HepG2 (cell line): Measurements from ENCODE around the gene ARHGEF4. TPM values are rescaled to one million over a fixed set of nuclear protein-coding genes. Genes with fewer than 3 reads are reported as not detected.

Source experiments
- ATAC-seq: fragments of 200-7000 bp; cut with Tn5 transposase; 3 replicates; pipeline ENCODE4 v1.9.1; 2020; ENCODE audit warnings: mild to moderate bottlenecking, moderate library complexity
- BruUV-seq: library from RNA; stranded (reverse); fragments of 400-500 nt; replicated peaks from 2 replicates; lab custom pipeline; 2021; lab: Mats Ljungman, UMichigan
- CTCF ChIA-PET: fragments of 300-600 bp; formaldehyde crosslinking; extraction: SDS; loops from one replicate; lab custom pipeline; 2021; ENCODE audit warnings: low total read pairs, inconsistent platforms, low intra/inter-chr PET ratio; lab: Yijun Ruan, JAX
- POLR2A ChIA-PET: fragments of 350-600 bp; sonication (Branson Sonifier 250); formaldehyde crosslinking; loops from one replicate; lab custom pipeline; 2020; ENCODE audit warnings: antibody characterized with exemption, inconsistent platforms; lab: Yijun Ruan, JAX
- DNase-seq: peaks from one replicate; pipeline ENCODE4 v3.0.0-alpha.2; 2015; ENCODE audit warnings: low spot score
- FAIRE-seq: peaks from 3 replicates; lab custom pipeline; 2011; peaks lifted over from hg19 to GRCh38; lab: Jason Lieb, UNC
- H2AFZ ChIP-seq: one replicate; pipeline ENCODE4 v1.6.1; 2011; ENCODE audit warnings: low read length, inconsistent platforms
- H3K27ac ChIP-seq: fragments of 300-600 bp; 3 replicates; pipeline ENCODE4 v1.8.0; 2011; ENCODE audit warnings: mixed run types, mild to moderate bottlenecking, mixed read lengths, low read length, inconsistent platforms; ENCODE audit not compliant: insufficient read depth; ENCODE audit errors: extremely low read length
- H3K27me3 ChIP-seq, 2 experiments: fragments of 200-600 bp in 1 of 2; 2 replicates in 1 of 2; 3 replicates in 1 of 2; pipeline versions ENCODE4 v1.6.0 to v1.8.0; 2011; ENCODE audit warnings: low read length in 2 of 2, mild to moderate bottlenecking in 2 of 2, moderate library complexity in 2 of 2, inconsistent platforms in 1 of 2; ENCODE audit not compliant: insufficient read depth in 2 of 2, control insufficient read depth in 1 of 2
- H3K36me3 ChIP-seq, 2 experiments: fragments of 200-600 bp in 1 of 2; replicated peaks in 1 of 2; 2 replicates in 1 of 2; 3 replicates in 1 of 2; pipeline versions ENCODE4 v1.5.1 to v1.8.0; 2011; ENCODE audit warnings: low read length in 2 of 2, inconsistent platforms in 1 of 2; ENCODE audit not compliant: insufficient read depth in 2 of 2, control insufficient read depth in 1 of 2
- H3K4me1 ChIP-seq: 2 replicates; pipeline ENCODE4 v1.5.1; 2012; ENCODE audit warnings: low read length, inconsistent platforms; ENCODE audit not compliant: insufficient read depth
- H3K4me2 ChIP-seq: 2 replicates; pipeline ENCODE4 v1.6.0; 2011; ENCODE audit warnings: low read depth, low read length, inconsistent platforms
- H3K4me3 ChIP-seq, 3 experiments: fragments of 200-600 bp in 1 of 3; sonication (generic), shearing (Covaris generic) in 1 of 3; replicated peaks in 1 of 3; 2 replicates each; pipeline ENCODE4 v1.5.1; 2011 to 2016; ENCODE audit warnings: low read length in 3 of 3, inconsistent platforms in 2 of 3, low read depth in 2 of 3, mild to moderate bottlenecking in 2 of 3, control low read depth in 1 of 3, mixed read lengths in 1 of 3; ENCODE audit not compliant: insufficient read depth in 1 of 3
- H3K79me2 ChIP-seq: one replicate; pipeline ENCODE4 v1.6.1; 2011; ENCODE audit warnings: low read length, inconsistent platforms; ENCODE audit not compliant: insufficient read depth
- H3K9ac ChIP-seq: 2 replicates; pipeline ENCODE4 v1.6.0; 2011; ENCODE audit warnings: mild to moderate bottlenecking, low read depth, low read length, inconsistent platforms; ENCODE audit not compliant: insufficient read depth
- H3K9me3 ChIP-seq: 2 replicates; pipeline ENCODE4 v1.5.1; 2012; ENCODE audit warnings: mild to moderate bottlenecking, low read length
- H4K20me1 ChIP-seq: 2 replicates; pipeline ENCODE4 v1.6.0; 2011; ENCODE audit warnings: inconsistent platforms, mild to moderate bottlenecking, low read length, moderate library complexity; ENCODE audit not compliant: insufficient read depth
- ETS1 ChIP-seq: sonication (generic); formaldehyde crosslinking; IDR thresholded peaks from 2 replicates; pipeline ENCODE4 v1.4.0; 2020; ENCODE audit warnings: missing genetic modification reagents
- FOXA3 ChIP-seq: IDR thresholded peaks from 2 replicates; pipeline ENCODE4 v1.6.1; 2016; ENCODE audit warnings: missing genetic modification reagents, missing compliant biosample characterization
- GZF1 ChIP-seq: sonication (generic); formaldehyde crosslinking; IDR thresholded peaks from 2 replicates; pipeline ENCODE4 v1.5.1; 2020; ENCODE audit warnings: mild to moderate bottlenecking, missing genetic modification reagents
- HNF4A ChIP-seq: sonication (generic); formaldehyde crosslinking; IDR thresholded peaks from 2 replicates; pipeline ENCODE4 v1.4.0; 2020; ENCODE audit warnings: missing genetic modification reagents
- HNRNPUL1 ChIP-seq: fragments of 200-400 bp; formaldehyde crosslinking; IDR thresholded peaks from 2 replicates; pipeline ENCODE4 v1.6.1; 2017; ENCODE audit warnings: low read depth, mild to moderate bottlenecking, low read length, moderate library complexity
- KLF11 ChIP-seq: IDR thresholded peaks from 2 replicates; pipeline ENCODE4 v1.6.1; 2016; ENCODE audit warnings: missing compliant biosample characterization
- KLF16 ChIP-seq, 2 experiments: sonication (generic) in 1 of 2; formaldehyde crosslinking in 1 of 2; IDR thresholded peaks; 2 replicates each; pipeline versions ENCODE4 v1.6.1 to v1.8.0; 2016 to 2023; ENCODE audit warnings: missing genetic modification reagents in 2 of 2, missing compliant biosample characterization in 1 of 2
- NCOA1 ChIP-seq: sonication (generic); formaldehyde crosslinking; IDR thresholded peaks from 2 replicates; pipeline ENCODE4 v1.9.0; 2021; ENCODE audit warnings: missing genetic modification reagents
- NFE2L2 ChIP-seq: fragments of 150-350 bp; IDR thresholded peaks from 2 replicates; pipeline ENCODE4 v1.6.1; 2014; ENCODE audit warnings: low read length
- ZBTB14 ChIP-seq: sonication (generic); formaldehyde crosslinking; IDR thresholded peaks from 2 replicates; pipeline ENCODE4 v1.4.0; 2020; ENCODE audit warnings: missing genetic modification reagents
- ZNF317 ChIP-seq: sonication (generic); formaldehyde crosslinking; IDR thresholded peaks from 2 replicates; pipeline ENCODE4 v1.5.0; 2020; ENCODE audit warnings: mild to moderate bottlenecking, missing genetic modification reagents
- ZNF34 ChIP-seq: sonication (generic); formaldehyde crosslinking; IDR thresholded peaks from 2 replicates; pipeline ENCODE4 v1.4.0; 2020; ENCODE audit warnings: mild to moderate bottlenecking, missing genetic modification reagents, borderline replicate concordance
- ZNF549 ChIP-seq: sonication (generic); formaldehyde crosslinking; IDR thresholded peaks from 2 replicates; pipeline ENCODE4 v1.5.0; 2020; ENCODE audit warnings: missing genetic modification reagents
- ZNF580 ChIP-seq: IDR thresholded peaks from 2 replicates; pipeline ENCODE4 v1.6.1; 2016; ENCODE audit warnings: low read depth, borderline replicate concordance
- ZNF674 ChIP-seq: sonication (generic); formaldehyde crosslinking; IDR thresholded peaks from 2 replicates; pipeline ENCODE4 v1.5.0; 2020; ENCODE audit warnings: low read depth, mild to moderate bottlenecking, missing genetic modification reagents
- ZNF7 ChIP-seq: IDR thresholded peaks from 2 replicates; pipeline ENCODE4 v1.6.1; 2016; ENCODE audit warnings: missing biosample characterization, missing genetic modification reagents
- ZNF720 ChIP-seq: sonication (generic); formaldehyde crosslinking; IDR thresholded peaks from 2 replicates; pipeline ENCODE4 v1.4.0; 2020; ENCODE audit warnings: missing genetic modification reagents
- ZNF883 ChIP-seq: sonication (generic); formaldehyde crosslinking; IDR thresholded peaks from 2 replicates; pipeline ENCODE4 v1.5.1; 2020; ENCODE audit warnings: mild to moderate bottlenecking, missing genetic modification reagents; ENCODE audit errors: not compliant biosample characterization
- WGBS: methylation state at CpG from one replicate; pipeline ENCODE4 v1.1.6; 2017; ENCODE audit warnings: low lambda C conversion rate; 5-methylcytosine and 5-hydroxymethylcytosine counted together
- in situ Hi-C: cut with HindIII; loops from 2 replicates; pipeline ENCODE4 v1.10.0; 2017; ENCODE audit warnings: low pct_unique_long_range_greater_than_20kb; ENCODE audit not compliant: extremely low pct_ligation_motif_present
- intact Hi-C: fragments of 100-400 bp; cut with micrococcal nuclease; formaldehyde crosslinking; loops from one replicate; pipeline ENCODE4 v1.10.0; 2022; ENCODE audit not compliant: unreplicated experiment
- polyA plus RNA-seq, 8 experiments: library from polyadenylated mRNA; depleted of rRNA in 3 of 8; stranded (reverse) in 7 of 8; unstranded in 1 of 8; fragments of >200 nt; fragmentation: Illumina TruSeq in 4 of 8; extraction: Trizol in 4 of 8; gene quantifications; 2 replicates each; pipeline versions ENCODE4 v1.2.1 to v1.2.3, GENCODE V29; 2011 to 2016; ENCODE audit warnings: low read depth in 4 of 8, missing spikeins in 1 of 8, mixed read lengths in 1 of 8; ENCODE audit not compliant: insufficient read depth in 1 of 8
- total RNA-seq, 5 experiments: library from RNA; depleted of rRNA; stranded (reverse); fragments of >200 nt; fragmentation: Illumina TruSeq; extraction: Trizol; gene quantifications; 2 replicates each; pipeline ENCODE4 v1.2.3, GENCODE V29; 2016; ENCODE audit warnings: low read depth in 1 of 5

ARHGEF4 gene
- total and polyA plus RNA-seq, 2 of the 13 experiments (the other 11 are each of a cell fraction or from before 2014, with no cell fraction given): 0.11 to 0.13 TPM

GRCh38 chr2:130928385-130928784 is 91.7 kb downstream of the ARHGEF4 start:
- no peak for FAIRE-seq
- intact Hi-C loops: no loop called here
- WGBS: 2% methylated on average over 4 of the region's 4 CpGs

More at GRCh38 chr2:130928385-130928784, 91.7 kb downstream of the ARHGEF4 start:
- H3K4me1 ChIP-seq: no peaks in the 10 kb centered on the region
- no peak overlapping the region for H3K4me3 ChIP-seq
- in situ Hi-C loops: no loop called here
- DNase-seq (no peak), ATAC-seq (no peak)
- TF ChIP-seq ZNF720 (CRISPR knock-in tag): no peak
- no peak for TF ChIP-seq FOXA3 (CRISPR knock-in tag)
- no peak for TF ChIP-seq ZNF7
- no peak for TF ChIP-seq ZNF317 (CRISPR knock-in tag)
- TF ChIP-seq HNF4A (CRISPR knock-in tag): no peak
- TF ChIP-seq GZF1 (CRISPR knock-in tag): no peak
- TF ChIP-seq ZNF674 (CRISPR knock-in tag): no peak
- TF ChIP-seq NFE2L2: no peak
- TF ChIP-seq ZNF549 (CRISPR knock-in tag): no peak
- no peak for TF ChIP-seq ZNF580
- TF ChIP-seq KLF16 (CRISPR knock-in tag; IDR thresholded peaks at IDR 0.05): no peak
- TF ChIP-seq HNRNPUL1: no peak
- TF ChIP-seq ZNF883 (CRISPR knock-in tag): no peak
- TF ChIP-seq KLF11 (CRISPR knock-in tag): no peak
- TF ChIP-seq ZNF34 (CRISPR knock-in tag): no peak
- no peak for TF ChIP-seq ETS1 (CRISPR knock-in tag)
- TF ChIP-seq NCOA1: no peak
- TF ChIP-seq ZBTB14 (CRISPR knock-in tag): no peak
- H3K27me3 ChIP-seq: peaks cover 0 to 14% of the 10 kb centered on the region in 2 experiments; a peak in 3 of 5 replicates
- H4K20me1 ChIP-seq: no peaks in the 10 kb centered on the region
- no peak overlapping the region for H3K9ac ChIP-seq
- H3K4me2 ChIP-seq: no peak overlapping the region
- no TSS peak for BruUV-seq
- ChIA-PET CTCF (no interaction called here), POLR2A (no interaction called here)
- H2AFZ ChIP-seq: no peak overlapping the region
- H3K36me3 ChIP-seq: no peaks in the 10 kb centered on the region
- no peaks in the 10 kb centered on the region for H3K9me3 ChIP-seq
- H3K27ac ChIP-seq: no peak overlapping the region
- no peaks in the 10 kb centered on the region for H3K79me2 ChIP-seq
